T-helper 1 cell (primary cell): Measurements from ENCODE around the gene POLD1.
"Not testable (repeated sequence)": the region's sequence is repeated elsewhere in the genome, so short reads cannot be mapped to it uniquely, and the experiment has no call there.

ENCODE experiments used
- DNase-seq, 5 donors: peaks; one replicate each; pipeline ENCODE4 v3.0.0-alpha.2; 2012 to 2020

POLD1 gene

GRCh38 chr19:50365434-50366306 lies 18.5 kb upstream of the POLD1 start, which contains the start of gene NAPSA:
TSS of gene NAPSA (minus strand) at chr19:50365639. CDS start at chr19:50365621, 18 bp downstream.
- no peak for DNase-seq

- peak; percentile 48 to 86 (median 60) for DNase-seq
Measured at GRCh38 chr19:50368649-50369570, 15.2 kb upstream of the POLD1 start.

GRCh38 chr19:50371914-50372475 lies 12.2 kb upstream of the POLD1 start:
- no peak for DNase-seq

GRCh38 chr19:50376166-50377050 lies 7.7 kb upstream of the POLD1 start, which contains the start of gene NR1H2:
TSS of gene NR1H2 (plus strand) at chr19:50376457. CDS start at chr19:50377606, 1,149 bp downstream.
- DNase-seq: peak; percentile 82 to 98 (median 92)

- peak in 4 of 5 donors; percentile 31 to 66 (median 54) for DNase-seq
Measured at GRCh38 chr19:50377051-50377461, 7.1 kb upstream of the POLD1 start.

GRCh38 chr19:50377517-50377916 lies 6.6 kb upstream of the POLD1 start:
- no peak for DNase-seq

- no peak for DNase-seq
Measured at GRCh38 chr19:50378169-50378862, 5.8 kb upstream of the POLD1 start.

GRCh38 chr19:50378863-50379236 lies 5.3 kb upstream of the POLD1 start:
- DNase-seq: no peak

GRCh38 chr19:50379602-50380001 lies 4.5 kb upstream of the POLD1 start:
- no peak for DNase-seq

- no peak for DNase-seq
Measured at GRCh38 chr19:50380137-50380536, 4.0 kb upstream of the POLD1 start.

GRCh38 chr19:50380751-50381151 lies 3.4 kb upstream of the POLD1 start:
- no peak for DNase-seq

- no peak for DNase-seq
Measured at GRCh38 chr19:50381881-50382729, 2.0 kb upstream of the POLD1 start.

- no peak for DNase-seq
Measured at GRCh38 chr19:50383001-50383851, 921 bp upstream of the POLD1 start.

GRCh38 chr19:50384685-50385535 lies 763 bp downstream of the POLD1 start:
- no peak for DNase-seq

- DNase-seq: no peak
Measured at GRCh38 chr19:50387176-50387867, 3.2 kb downstream of the POLD1 start.

- no peak for DNase-seq
Measured at GRCh38 chr19:50387868-50388245, 3.7 kb downstream of the POLD1 start.

- not testable (repeated sequence) for DNase-seq
Measured at GRCh38 chr19:50390295-50390694, 6.1 kb downstream of the POLD1 start.

GRCh38 chr19:50390952-50391351 lies 6.8 kb downstream of the POLD1 start:
- not testable (repeated sequence) for DNase-seq
